HG03103 (cell line): Measurements from ENCODE around the gene ZP2.
"Not testable (repeated sequence)": the region's sequence is repeated elsewhere in the genome, so short reads cannot be mapped to it uniquely, and the experiment has no call there.

ENCODE experiments used
- ATAC-seq: cut with Tn5 transposase; IDR thresholded peaks from one replicate; pipeline ENCODE4 v1.9.1; 2021; ENCODE audit warnings: low read depth; ENCODE audit not compliant: unreplicated experiment

The ZP2 gene

GRCh38 chr16:21153124-21153729, 58.1 kb downstream of the ZP2 start:
- ATAC-seq: not testable (repeated sequence)

- not testable (repeated sequence) for ATAC-seq
Observed at GRCh38 chr16:21152160-21153030, 59.0 kb downstream of the ZP2 start.

- ATAC-seq: no peak
Observed at GRCh38 chr16:21150375-21151001, 60.9 kb downstream of the ZP2 start, which contains the start of gene DNAH3. Gene DNAH3, minus strand, starts transcription at chr16:21150846. Its CDS starts 527 bp downstream, at chr16:21150319.
